CD4-positive, CD25-positive, alpha-beta regulatory T cell (primary cell): ENCODE measurements around the gene B3GAT1. TPM values are rescaled to one million over a fixed set of nuclear protein-coding genes. Genes with fewer than 3 reads are reported as not detected.

ENCODE experiments used
- ATAC-seq, 2 donors: fragments of 150-1000 bp; cut with Tn5 transposase; one replicate each; pipeline ENCODE4 v1.10.0; 2021; ENCODE audit warnings: low read depth in 2 of 2, moderate number of reproducible peaks in 2 of 2, moderate library complexity in 1 of 2
- DNase-seq, 3 donors: peaks; one replicate each; pipeline versions ENCODE4 v3.0.0 to v3.0.0-alpha.2; 2012 to 2022; ENCODE audit warnings: mixed read lengths in 1 of 3
- H3K27ac ChIP-seq: one replicate; pipeline ENCODE4 v1.7.0; 2013; ENCODE audit warnings: mild to moderate bottlenecking, low read length; ENCODE audit not compliant: insufficient read depth, poor library complexity, severe bottlenecking
- H3K27me3 ChIP-seq: one replicate; pipeline ENCODE4 v1.7.0; 2013; ENCODE audit warnings: low read length; ENCODE audit not compliant: control insufficient read depth, insufficient read depth
- H3K36me3 ChIP-seq: one replicate; pipeline ENCODE4 v1.7.0; 2013; ENCODE audit warnings: mild to moderate bottlenecking, low read length, moderate library complexity; ENCODE audit not compliant: control insufficient read depth, insufficient read depth
- H3K4me1 ChIP-seq: 2 replicates; pipeline ENCODE4 v1.7.0; 2013; ENCODE audit warnings: mild to moderate bottlenecking, low read length; ENCODE audit not compliant: insufficient read depth, control insufficient read depth, poor library complexity, severe bottlenecking
- H3K4me3 ChIP-seq: one replicate; pipeline ENCODE4 v1.7.0; 2013; ENCODE audit warnings: low read depth, mild to moderate bottlenecking, low read length, moderate library complexity
- H3K9me3 ChIP-seq, 2 experiments: 1 replicate in 1 of 2; 2 replicates in 1 of 2; pipeline ENCODE4 v1.7.0; 2013; ENCODE audit warnings: low read length in 2 of 2, mild to moderate bottlenecking in 1 of 2, moderate library complexity in 1 of 2; ENCODE audit not compliant: control insufficient read depth in 2 of 2
- H3K27ac Mint-ChIP-seq, 3 donors: one replicate each; pipeline ENCODE4 v1.8.0; 2020 to 2022; ENCODE audit warnings: mild to moderate bottlenecking in 3 of 3, mixed read lengths in 3 of 3, moderate library complexity in 2 of 3
- H3K27me3 Mint-ChIP-seq: one replicate; pipeline ENCODE4 v1.8.0; 2022; ENCODE audit warnings: mild to moderate bottlenecking, mixed read lengths
- H3K36me3 Mint-ChIP-seq: one replicate; pipeline ENCODE4 v1.8.0; 2020; ENCODE audit warnings: mixed read lengths
- H3K4me1 Mint-ChIP-seq, 4 donors: one replicate each; pipeline ENCODE4 v1.8.0; 2020 to 2022; ENCODE audit warnings: mixed read lengths in 4 of 4, mild to moderate bottlenecking in 1 of 4
- H3K4me3 Mint-ChIP-seq, 4 donors: one replicate each; pipeline ENCODE4 v1.8.0; 2020 to 2022; ENCODE audit warnings: mild to moderate bottlenecking in 4 of 4, mixed read lengths in 4 of 4, moderate library complexity in 3 of 4
- H3K9me3 Mint-ChIP-seq, 7 donors: one replicate each; pipeline ENCODE4 v1.8.0; 2020 to 2022; ENCODE audit warnings: mixed read lengths in 7 of 7, mild to moderate bottlenecking in 3 of 7, moderate library complexity in 2 of 7
- polyA plus RNA-seq, 4 donors: library from polyadenylated mRNA; unstranded; fragments of 300-500 nt; fragmentation: Illumina TruSeq; gene quantifications; one replicate each; pipeline ENCODE4 v1.2.3, GENCODE V29; 2021
- total RNA-seq: library from RNA; stranded (reverse); gene quantifications from one replicate; pipeline ENCODE4 v1.2.3, GENCODE V29; 2022

Gene B3GAT1
- total and polyA plus RNA-seq, 5 donors from 2014 or later, result 1.9 TPM; not detected in 4

GRCh38 chr11:134364261-134364660 lies 47.8 kb downstream of the B3GAT1 start:
- Histone ChIP-seq H3K27me3 (no peaks in the 10 kb centered on the region), H3K27ac (no peak overlapping the region), H3K36me3 (no peaks in the 10 kb centered on the region), H3K4me3 (no peak overlapping the region), H3K4me1 (peaks cover 8% of the 10 kb centered on the region), H3K9me3 (no peaks in the 10 kb centered on the region)
- DNase-seq, result no peak
- ATAC-seq, result no peak
- Mint-ChIP-seq H3K27me3 (no peaks in the 10 kb centered on the region), H3K4me1 (peaks cover 0 to 12% (median under 1%) of the 10 kb centered on the region in 4 donors), H3K4me3 (no peak overlapping the region), H3K9me3 (peaks cover 0 to 2% (median 0%) of the 10 kb centered on the region in 7 donors), H3K36me3 (no peaks in the 10 kb centered on the region), H3K27ac (no peak overlapping the region)

GRCh38 chr11:134363592-134363991 lies 48.5 kb downstream of the B3GAT1 start:
- Mint-ChIP-seq H3K9me3 (peaks cover 0 to 2% (median 0%) of the 10 kb centered on the region in 7 donors), H3K4me3 (no peak overlapping the region), H3K27me3 (no peaks in the 10 kb centered on the region), H3K36me3 (no peaks in the 10 kb centered on the region), H3K4me1 (peaks cover 0 to 12% (median under 1%) of the 10 kb centered on the region in 4 donors), H3K27ac (no peak overlapping the region)
- no peaks in the 10 kb centered on the region for H3K9me3 ChIP-seq
- H3K4me3 ChIP-seq, result no peak overlapping the region
- no peak for DNase-seq
- H3K4me1 ChIP-seq, result peaks cover 8% of the 10 kb centered on the region
- no peak overlapping the region for H3K27ac ChIP-seq
- H3K36me3 ChIP-seq, result no peaks in the 10 kb centered on the region
- ATAC-seq, result no peak
- no peaks in the 10 kb centered on the region for H3K27me3 ChIP-seq

- Mint-ChIP-seq H3K9me3 (peaks cover 0 to 2% (median 0%) of the 10 kb centered on the region in 7 donors), H3K27me3 (no peaks in the 10 kb centered on the region), H3K36me3 (no peaks in the 10 kb centered on the region), H3K4me3 (no peak overlapping the region), H3K4me1 (peaks cover 0 to 12% (median under 1%) of the 10 kb centered on the region in 4 donors), H3K27ac (no peak overlapping the region)
- Histone ChIP-seq H3K36me3 (no peaks in the 10 kb centered on the region), H3K4me3 (no peak overlapping the region), H3K27ac (no peak overlapping the region), H3K27me3 (no peaks in the 10 kb centered on the region), H3K4me1 (peaks cover 8% of the 10 kb centered on the region), H3K9me3 (no peaks in the 10 kb centered on the region)
- ATAC-seq (no peak), DNase-seq (no peak)
Observed at GRCh38 chr11:134363161-134363560, 48.9 kb downstream of the B3GAT1 start.

- no peak for ATAC-seq
- H3K36me3 ChIP-seq, result no peaks in the 10 kb centered on the region
- Mint-ChIP-seq H3K4me1 (peaks cover 0 to 12% (median under 1%) of the 10 kb centered on the region in 4 donors), H3K27ac (peak overlapping the region in 1 of 3 donors; percentile 46), H3K27me3 (no peaks in the 10 kb centered on the region), H3K9me3 (peaks cover 0 to 2% (median 0%) of the 10 kb centered on the region in 7 donors), H3K36me3 (no peaks in the 10 kb centered on the region), H3K4me3 (no peak overlapping the region)
- H3K9me3 ChIP-seq, result no peaks in the 10 kb centered on the region
- no peak for DNase-seq
- H3K4me1 ChIP-seq, result peaks cover 8% of the 10 kb centered on the region
- H3K4me3 ChIP-seq, result no peak overlapping the region
- no peaks in the 10 kb centered on the region for H3K27me3 ChIP-seq
- H3K27ac ChIP-seq, result no peak overlapping the region
Observed at GRCh38 chr11:134362192-134362901, 49.7 kb downstream of the B3GAT1 start.

GRCh38 chr11:134361661-134362060 lies 50.4 kb downstream of the B3GAT1 start:
- no peaks in the 10 kb centered on the region for H3K27me3 Mint-ChIP-seq
- peak overlapping the region in 1 of 3 donors; percentile 46 for H3K27ac Mint-ChIP-seq
- H3K36me3 Mint-ChIP-seq, result no peaks in the 10 kb centered on the region
- no peak for ATAC-seq
- H3K4me3 Mint-ChIP-seq, result no peak overlapping the region
- Histone ChIP-seq H3K27ac (no peak overlapping the region), H3K4me1 (peaks cover 8% of the 10 kb centered on the region), H3K27me3 (no peaks in the 10 kb centered on the region), H3K4me3 (no peak overlapping the region), H3K9me3 (no peaks in the 10 kb centered on the region), H3K36me3 (no peaks in the 10 kb centered on the region)
- DNase-seq, result no peak
- peaks cover 0 to 12% (median under 1%) of the 10 kb centered on the region in 4 donors for H3K4me1 Mint-ChIP-seq
- H3K9me3 Mint-ChIP-seq, result peaks cover 0 to 2% (median 0%) of the 10 kb centered on the region in 7 donors

GRCh38 chr11:134360050-134360835 lies 51.8 kb downstream of the B3GAT1 start:
- Mint-ChIP-seq H3K27ac (peak overlapping the region in 1 of 3 donors; percentile 5), H3K27me3 (no peaks in the 10 kb centered on the region)
- ATAC-seq, result peak; percentile 39 to 61

GRCh38 chr11:134359646-134360045 lies 52.4 kb downstream of the B3GAT1 start:
- H3K27me3 Mint-ChIP-seq, result no peaks in the 10 kb centered on the region
- Histone ChIP-seq H3K27me3 (no peaks in the 10 kb centered on the region), H3K27ac (no peak overlapping the region), H3K9me3 (no peaks in the 10 kb centered on the region), H3K4me1 (peaks cover 8% of the 10 kb centered on the region), H3K36me3 (no peaks in the 10 kb centered on the region), H3K4me3 (no peak overlapping the region)
- no peak overlapping the region for H3K4me3 Mint-ChIP-seq
- H3K36me3 Mint-ChIP-seq, result no peaks in the 10 kb centered on the region
- H3K27ac Mint-ChIP-seq, result peak overlapping the region in 1 of 3 donors; percentile 88
- no peak for ATAC-seq
- H3K9me3 Mint-ChIP-seq, result peaks cover 0 to 5% (median 0%) of the 10 kb centered on the region in 7 donors
- H3K4me1 Mint-ChIP-seq, result peaks cover 0 to 12% (median under 1%) of the 10 kb centered on the region in 4 donors
- no peak for DNase-seq

More at GRCh38 chr11:134360050-134360835, 51.8 kb downstream of the B3GAT1 start:
- Mint-ChIP-seq H3K9me3 (peaks cover 0 to 2% (median 0%) of the 10 kb centered on the region in 7 donors), H3K36me3 (no peaks in the 10 kb centered on the region), H3K4me1 (peaks cover 0 to 12% (median under 1%) of the 10 kb centered on the region in 4 donors), H3K4me3 (no peak overlapping the region)
- Histone ChIP-seq H3K4me3 (no peak overlapping the region), H3K27me3 (no peaks in the 10 kb centered on the region), H3K27ac (no peak overlapping the region), H3K36me3 (no peaks in the 10 kb centered on the region), H3K4me1 (peaks cover 8% of the 10 kb centered on the region), H3K9me3 (no peaks in the 10 kb centered on the region)
- peak; percentile 13 to 65 (median 44) for DNase-seq
